Mesenchymal stem cell (in vitro differentiated cells and primary cell): ENCODE data around the gene ARHGAP33.

Experiments used
- DNase-seq: peaks from one replicate; pipeline ENCODE4 v3.0.0-alpha.2; 2013
- H2AFZ ChIP-seq: one replicate; pipeline ENCODE4 v1.6.1; 2013; ENCODE audit warnings: low read depth, mild to moderate bottlenecking, control low read depth, inconsistent platforms, low read length, moderate library complexity
- H2AK5ac ChIP-seq: 2 replicates; pipeline ENCODE4 v1.6.1; 2013; ENCODE audit warnings: low read length, moderate library complexity, mild to moderate bottlenecking, inconsistent platforms; ENCODE audit not compliant: severe bottlenecking
- H2BK120ac ChIP-seq: one replicate; pipeline ENCODE4 v1.6.1; 2013; ENCODE audit warnings: low read depth, mild to moderate bottlenecking, inconsistent platforms, low read length, moderate library complexity
- H2BK12ac ChIP-seq, 2 experiments: one replicate each; pipeline ENCODE4 v1.6.1; 2013; ENCODE audit warnings: inconsistent platforms in 2 of 2, low read length in 2 of 2, mild to moderate bottlenecking in 2 of 2, moderate library complexity in 2 of 2, control low read depth in 1 of 2
- H2BK15ac ChIP-seq: one replicate; pipeline ENCODE4 v1.6.1; 2013; ENCODE audit warnings: mild to moderate bottlenecking, low read depth, inconsistent platforms; ENCODE audit not compliant: poor library complexity, severe bottlenecking
- H2BK5ac ChIP-seq: 2 replicates; pipeline ENCODE4 v1.6.1; 2013; ENCODE audit warnings: low read depth, mild to moderate bottlenecking, low read length, control low read depth, inconsistent platforms; ENCODE audit not compliant: poor library complexity, severe bottlenecking
- H3K14ac ChIP-seq, 2 experiments: one replicate each; pipeline ENCODE4 v1.6.1; 2013; ENCODE audit warnings: inconsistent platforms in 2 of 2, low read length in 2 of 2, control low read depth in 1 of 2, mild to moderate bottlenecking in 1 of 2, moderate library complexity in 1 of 2
- H3K18ac ChIP-seq, 2 experiments: one replicate each; pipeline ENCODE4 v1.6.1; 2013; ENCODE audit warnings: inconsistent platforms in 2 of 2, low read length in 2 of 2, control low read depth in 1 of 2, low read depth in 1 of 2, mild to moderate bottlenecking in 1 of 2
- H3K23ac ChIP-seq, 2 experiments: one replicate each; pipeline ENCODE4 v1.6.1; 2013; ENCODE audit warnings: inconsistent platforms in 2 of 2, low read length in 2 of 2, mild to moderate bottlenecking in 2 of 2, moderate library complexity in 2 of 2, control low read depth in 1 of 2
- H3K27ac ChIP-seq: 2 replicates; pipeline ENCODE4 v1.5.1; 2013; ENCODE audit warnings: mild to moderate bottlenecking, moderate library complexity, low read length, control low read depth, inconsistent platforms; ENCODE audit not compliant: poor library complexity, severe bottlenecking
- H3K27me3 ChIP-seq, 2 experiments: 2 replicates each; pipeline versions ENCODE4 v1.6.1 to v1.7.0; 2013; ENCODE audit warnings: low read length in 2 of 2, mild to moderate bottlenecking in 2 of 2, moderate library complexity in 2 of 2, control low read depth in 1 of 2, inconsistent platforms in 1 of 2; ENCODE audit not compliant: control insufficient read depth in 1 of 2, insufficient read depth in 1 of 2
- H3K36me3 ChIP-seq, 2 experiments: 2 replicates each; pipeline versions ENCODE4 v1.6.1 to v1.7.0; 2013; ENCODE audit warnings: low read length in 2 of 2, control low read depth in 1 of 2, inconsistent platforms in 1 of 2, low read depth in 1 of 2, mild to moderate bottlenecking in 1 of 2; ENCODE audit not compliant: insufficient read depth in 2 of 2, control insufficient read depth in 1 of 2
- H3K4ac ChIP-seq, 2 experiments: one replicate each; pipeline ENCODE4 v1.6.1; 2013; ENCODE audit warnings: inconsistent platforms in 2 of 2, low read length in 2 of 2, mild to moderate bottlenecking in 2 of 2, moderate library complexity in 2 of 2, control low read depth in 1 of 2, low read depth in 1 of 2
- H3K4me1 ChIP-seq: 2 replicates; pipeline ENCODE4 v1.6.1; 2013; ENCODE audit warnings: low read depth, low read length, control low read depth; ENCODE audit not compliant: control insufficient read depth, insufficient read depth
- H3K4me2 ChIP-seq: 2 replicates; pipeline ENCODE4 v1.6.1; 2013; ENCODE audit warnings: low read length, mild to moderate bottlenecking, inconsistent platforms; ENCODE audit not compliant: poor library complexity, severe bottlenecking
- H3K4me3 ChIP-seq, 2 experiments: 2 replicates each; pipeline versions ENCODE4 v1.5.1 to v1.7.0; 2013; ENCODE audit warnings: low read length in 2 of 2, mild to moderate bottlenecking in 2 of 2, control low read depth in 1 of 2, low read depth in 1 of 2; ENCODE audit not compliant: insufficient read depth in 1 of 2
- H3K79me1 ChIP-seq: replicated peaks from 2 replicates; pipeline ENCODE4 v1.6.1; 2013; ENCODE audit warnings: mild to moderate bottlenecking, control low read depth, low read length, inconsistent platforms; ENCODE audit not compliant: poor library complexity, severe bottlenecking
- H3K9ac ChIP-seq: 2 replicates; pipeline ENCODE4 v1.7.0; 2013; ENCODE audit warnings: mild to moderate bottlenecking, low read length, moderate library complexity
- H3K9me3 ChIP-seq: 2 replicates; pipeline ENCODE4 v1.7.0; 2013; ENCODE audit warnings: mild to moderate bottlenecking, low read length; ENCODE audit not compliant: control insufficient read depth
- H4K8ac ChIP-seq: one replicate; pipeline ENCODE4 v1.6.1; 2013; ENCODE audit warnings: inconsistent platforms, mild to moderate bottlenecking, low read length, moderate library complexity
- H4K91ac ChIP-seq: one replicate; pipeline ENCODE4 v1.6.1; 2013; ENCODE audit warnings: mild to moderate bottlenecking, low read length, inconsistent platforms
- WGBS: methylation state at CpG from one replicate; pipeline ENCODE4 v1.1.7; 2013; ENCODE audit warnings: mixed read lengths; 5-methylcytosine and 5-hydroxymethylcytosine counted together

Gene ARHGAP33

GRCh38 chr19:35812220-35813042 lies 37.1 kb downstream of the ARHGAP33 start, which contains the start of gene PRODH2:
PRODH2 (minus strand) TSS chr19:35812845; CDS start chr19:35812805, 40 bp downstream.
- Histone ChIP-seq H2BK12ac (no peak within 1 kb of the TSS), H3K9ac (no peak within 1 kb of the TSS), H2AK5ac (no peak within 1 kb of the TSS), H3K14ac (no peak within 1 kb of the TSS), H3K27ac (no peak within 1 kb of the TSS), H3K9me3 (no peaks in the 10 kb centered on the region), H3K18ac (no peak within 1 kb of the TSS), H3K4me1 (peaks cover 12% of the 10 kb centered on the region), H4K91ac (no peak within 1 kb of the TSS), H2BK5ac (no peak within 1 kb of the TSS), H3K79me1 (no peaks in the 10 kb centered on the region), H4K8ac (no peak within 1 kb of the TSS), H3K36me3 (no peaks in the 10 kb centered on the region), H3K4me2 (no peak within 1 kb of the TSS), H3K23ac (no peak within 1 kb of the TSS), H3K27me3 (peaks cover 12 to 53% of the 10 kb centered on the region in 2 experiments), H3K4me3 (no peak within 1 kb of the TSS), H2AFZ (no peak within 1 kb of the TSS), H2BK120ac (no peak within 1 kb of the TSS), H2BK15ac (no peak within 1 kb of the TSS), H3K4ac (no peak within 1 kb of the TSS)
- DNase-seq = no peak
- 75% methylated on average over 25 of the region's 26 CpGs for WGBS

DNA sequence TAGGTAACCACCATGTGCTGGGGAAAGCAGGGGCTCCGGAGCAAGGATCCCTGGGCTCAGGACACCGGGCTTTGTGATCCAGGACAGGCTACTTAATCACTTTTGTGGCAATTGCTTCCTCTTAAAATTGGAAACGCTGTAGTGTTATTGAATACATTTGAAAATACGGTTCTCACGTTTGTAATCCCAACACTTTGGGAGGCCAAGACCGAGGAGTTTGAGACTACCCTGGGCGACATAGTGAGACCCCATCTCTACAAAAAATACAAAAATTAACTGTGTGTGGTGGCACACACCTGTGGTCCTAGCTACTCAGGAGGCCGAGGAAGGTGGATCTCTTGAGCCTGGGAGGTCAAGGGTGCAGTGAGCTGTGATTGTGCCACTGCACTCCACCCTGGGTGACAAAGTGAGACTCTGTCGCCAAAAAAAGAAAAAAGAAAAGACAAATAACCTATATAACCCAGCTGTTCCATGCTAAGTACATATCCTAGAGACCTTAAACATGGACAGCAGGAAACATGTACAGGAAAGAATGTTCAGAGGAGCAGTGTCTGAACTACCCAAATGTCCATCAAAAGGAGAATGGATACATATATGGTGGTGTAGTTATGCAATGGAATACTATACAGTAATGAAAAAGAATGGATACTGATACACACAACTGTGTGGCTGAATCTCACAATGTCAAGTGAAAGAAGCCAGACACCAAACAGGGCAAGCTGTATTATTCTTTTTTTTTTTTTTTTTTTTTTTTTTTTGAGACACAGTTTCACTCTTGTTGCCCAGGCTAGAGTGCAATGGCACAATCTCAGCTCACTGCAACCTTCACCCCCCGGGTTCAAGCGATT lies 37.9 kb downstream of the ARHGAP33 start:
- Histone ChIP-seq H3K79me1 (no peaks in the 10 kb centered on the region), H4K91ac (no peak overlapping the region), H3K18ac (no peak overlapping the region), H3K4me2 (no peak overlapping the region), H2BK15ac (no peak overlapping the region), H3K23ac (no peak overlapping the region), H3K36me3 (no peaks in the 10 kb centered on the region), H3K4me3 (no peak overlapping the region), H3K9ac (no peak overlapping the region), H4K8ac (no peak overlapping the region), H3K9me3 (no peaks in the 10 kb centered on the region), H3K4ac (no peak overlapping the region), H2BK5ac (no peak overlapping the region), H2AFZ (no peak overlapping the region), H3K4me1 (peaks cover 12% of the 10 kb centered on the region), H3K14ac (no peak overlapping the region), H2BK120ac (no peak overlapping the region), H2BK12ac (no peak overlapping the region), H2AK5ac (no peak overlapping the region), H3K27ac (no peak overlapping the region), H3K27me3 (peaks cover 6 to 47% of the 10 kb centered on the region in 2 experiments)
- no peak for DNase-seq
- 83% methylated on average over 10 of the region's 11 CpGs for WGBS

DNA sequence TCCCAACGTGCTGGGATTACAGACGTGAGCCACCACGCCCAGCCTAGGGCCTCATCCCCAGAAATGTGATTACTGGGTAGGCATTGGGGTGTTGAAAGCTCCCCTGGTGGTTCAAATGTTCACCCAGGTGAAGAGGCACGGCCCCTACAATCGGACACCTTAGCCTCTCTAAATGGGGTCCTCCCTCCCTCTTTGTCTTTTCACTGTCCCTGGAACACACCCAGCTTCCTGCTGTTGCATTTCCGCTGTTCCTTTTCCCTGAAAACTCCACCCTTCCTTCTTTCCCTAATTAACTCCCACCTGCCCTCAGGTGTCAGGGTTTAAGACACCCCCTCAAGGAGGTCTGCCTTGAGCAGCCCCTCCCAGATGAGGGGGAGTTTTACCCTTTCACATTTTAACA lies 40.9 kb downstream of the ARHGAP33 start:
- H2AFZ ChIP-seq = no peak overlapping the region
- no peak overlapping the region for H3K14ac ChIP-seq
- H2BK12ac ChIP-seq = no peak overlapping the region
- H4K91ac ChIP-seq = no peak overlapping the region
- peaks cover 11 to 43% of the 10 kb centered on the region in 2 experiments for H3K27me3 ChIP-seq
- 38% methylated on average over 6 of the region's 6 CpGs for WGBS
- no peak overlapping the region for H2AK5ac ChIP-seq
- no peaks in the 10 kb centered on the region for H3K36me3 ChIP-seq
- H3K4me1 ChIP-seq = peaks cover 12% of the 10 kb centered on the region
- H3K9ac ChIP-seq = no peak overlapping the region
- H3K27ac ChIP-seq = no peak overlapping the region
- no peak overlapping the region for H3K4me3 ChIP-seq
- H3K23ac ChIP-seq = no peak overlapping the region
- no peak overlapping the region for H3K18ac ChIP-seq
- no peak for DNase-seq
- no peak overlapping the region for H2BK120ac ChIP-seq
- no peak overlapping the region for H3K4me2 ChIP-seq
- no peak overlapping the region for H2BK5ac ChIP-seq
- no peak overlapping the region for H4K8ac ChIP-seq
- no peaks in the 10 kb centered on the region for H3K79me1 ChIP-seq
- no peak overlapping the region for H2BK15ac ChIP-seq
- no peaks in the 10 kb centered on the region for H3K9me3 ChIP-seq
- no peak overlapping the region for H3K4ac ChIP-seq

- no peak overlapping the region for H2BK15ac ChIP-seq
- no peak overlapping the region for H3K4me3 ChIP-seq
- H3K9me3 ChIP-seq = no peaks in the 10 kb centered on the region
- no peak overlapping the region for H2BK120ac ChIP-seq
- no peak overlapping the region for H3K18ac ChIP-seq
- H3K4me1 ChIP-seq = peaks cover 10% of the 10 kb centered on the region
- no peak overlapping the region for H4K8ac ChIP-seq
- H3K27me3 ChIP-seq = peaks cover 11 to 38% of the 10 kb centered on the region in 2 experiments
- H3K36me3 ChIP-seq = no peaks in the 10 kb centered on the region
- no peak overlapping the region for H3K4me2 ChIP-seq
- no peak overlapping the region for H2BK5ac ChIP-seq
- no peak overlapping the region for H4K91ac ChIP-seq
- no peak overlapping the region for H2BK12ac ChIP-seq
- no peak overlapping the region for H3K4ac ChIP-seq
- 80% methylated on average over 9 of the region's 9 CpGs for WGBS
- no peak overlapping the region for H3K23ac ChIP-seq
- H3K79me1 ChIP-seq = no peaks in the 10 kb centered on the region
- no peak overlapping the region for H3K27ac ChIP-seq
- no peak for DNase-seq
- H2AFZ ChIP-seq = no peak overlapping the region
- no peak overlapping the region for H3K14ac ChIP-seq
- H2AK5ac ChIP-seq = no peak overlapping the region
- H3K9ac ChIP-seq = no peak overlapping the region
Measured at GRCh38 chr19:35816846-35817245, 41.5 kb downstream of the ARHGAP33 start.
